Renal pelvis (tissue), 4 donors: Measurements from ENCODE around the gene UST. TPM values are rescaled to one million over a fixed set of nuclear protein-coding genes. Genes with fewer than 3 reads are reported as not detected.
A peak's percentile ranks its signal among the peaks of the same experiment; 100 is the strongest.
"Not testable (repeated sequence)": the region's sequence is repeated elsewhere in the genome, so short reads cannot be mapped to it uniquely, and the experiment has no call there.

Experiments used
- DNase-seq: peaks from one replicate; pipeline ENCODE4 v3.0.0-alpha.2; 2013
- polyA plus RNA-seq, 3 donors: library from polyadenylated mRNA; unstranded; fragments of 120-200 nt; gene quantifications; one replicate each; pipeline ENCODE4 v1.2.1, GENCODE V29; 2013; ENCODE audit not compliant: insufficient read length in 3 of 3

The UST gene
- polyA plus RNA-seq, 3 donors = 8.2 to 11.3 (median 10.9) TPM

DNA sequence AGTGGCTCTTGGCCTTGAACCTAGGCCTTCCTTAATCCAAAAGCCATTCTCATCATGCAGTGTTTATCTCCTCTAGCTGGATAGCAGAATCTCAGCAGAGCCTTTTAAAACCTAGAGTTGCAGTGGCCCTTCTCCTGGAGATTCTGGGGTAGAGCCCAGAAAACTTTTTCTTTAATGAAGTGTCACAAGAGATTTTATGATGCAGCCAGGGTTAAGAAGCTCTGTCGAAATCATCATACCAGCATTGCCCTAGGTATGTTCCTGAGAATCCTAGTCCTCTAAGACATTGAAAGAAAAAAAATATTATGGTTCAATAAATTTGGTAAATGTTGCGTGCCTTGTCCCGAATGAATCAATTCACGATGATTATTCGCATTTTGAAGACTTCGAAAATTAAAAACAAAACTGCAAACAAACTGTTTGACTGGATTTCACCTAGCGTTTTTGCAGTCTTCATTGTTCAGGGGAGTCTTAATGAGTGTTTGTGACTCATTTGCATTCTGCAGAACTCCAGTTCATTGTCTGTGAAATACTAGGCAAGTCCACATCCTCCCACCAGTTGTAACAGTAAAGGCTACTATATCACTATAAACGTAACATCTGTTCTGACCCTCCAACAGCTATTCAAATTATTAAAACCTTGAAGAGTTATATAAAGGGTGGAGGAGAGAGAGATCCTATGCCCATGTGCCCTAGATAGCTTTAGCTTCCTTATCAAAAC, 198.6 kb downstream of the UST start:
- DNase-seq = no peak

DNA sequence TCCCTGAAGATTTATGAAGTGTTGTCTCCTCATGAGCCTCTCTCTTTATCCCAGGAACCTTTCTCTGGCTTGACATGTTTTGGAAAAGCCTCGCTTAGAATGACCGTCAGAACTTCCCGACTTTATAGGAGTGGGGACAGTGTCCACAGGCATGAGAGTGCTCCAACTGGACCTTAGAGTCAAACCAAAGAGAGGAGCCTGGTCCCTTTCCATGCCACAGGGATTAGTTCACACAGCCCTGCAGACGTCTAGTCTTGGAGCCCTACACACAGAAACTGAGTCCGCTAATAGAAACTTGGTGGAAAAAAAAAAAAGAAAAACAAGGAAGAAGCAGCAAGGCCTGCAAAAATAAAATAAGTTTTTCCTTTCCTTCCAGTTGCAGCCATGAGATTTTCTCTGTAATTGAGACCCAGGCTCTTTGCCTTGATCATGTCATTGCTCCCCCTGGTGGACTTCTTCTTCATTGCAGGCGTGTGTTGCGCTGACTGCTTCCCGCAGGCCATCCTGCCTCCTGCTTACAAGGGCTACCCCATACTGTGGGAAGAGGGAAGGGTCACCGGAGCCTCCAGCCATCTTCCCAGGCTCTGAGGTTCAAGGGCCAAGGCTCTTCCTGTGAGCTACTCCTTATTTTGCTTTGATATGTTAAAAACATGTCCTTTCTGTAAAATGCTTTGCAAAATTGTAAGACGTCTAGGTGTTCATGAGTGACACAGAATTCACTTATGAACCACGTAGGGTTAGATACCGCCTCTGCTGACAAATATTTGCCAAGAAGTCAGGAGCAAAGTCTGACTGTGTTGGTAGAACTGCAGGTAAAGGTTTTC, 201.0 kb downstream of the UST start:
- peak; percentile 87 for DNase-seq

DNA sequence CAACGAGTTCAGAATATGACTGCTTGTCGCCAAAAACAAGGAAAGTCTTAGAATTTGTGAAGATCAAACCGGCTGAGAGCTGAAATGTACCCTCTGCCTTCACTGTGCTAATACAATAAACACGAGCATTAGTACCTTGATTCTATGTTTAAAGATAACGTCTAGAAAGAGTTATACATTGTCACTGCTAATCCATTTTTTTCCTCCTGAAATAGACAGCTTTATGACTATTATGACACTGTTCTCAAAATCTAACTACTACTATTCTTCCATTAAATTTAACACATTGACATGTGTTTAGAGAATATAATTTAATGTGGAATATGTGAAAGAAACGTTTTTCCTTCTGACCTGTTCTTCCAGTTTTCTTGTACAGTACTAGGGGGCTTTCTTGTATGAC, 204.8 kb downstream of the UST start:
- no peak for DNase-seq

DNA sequence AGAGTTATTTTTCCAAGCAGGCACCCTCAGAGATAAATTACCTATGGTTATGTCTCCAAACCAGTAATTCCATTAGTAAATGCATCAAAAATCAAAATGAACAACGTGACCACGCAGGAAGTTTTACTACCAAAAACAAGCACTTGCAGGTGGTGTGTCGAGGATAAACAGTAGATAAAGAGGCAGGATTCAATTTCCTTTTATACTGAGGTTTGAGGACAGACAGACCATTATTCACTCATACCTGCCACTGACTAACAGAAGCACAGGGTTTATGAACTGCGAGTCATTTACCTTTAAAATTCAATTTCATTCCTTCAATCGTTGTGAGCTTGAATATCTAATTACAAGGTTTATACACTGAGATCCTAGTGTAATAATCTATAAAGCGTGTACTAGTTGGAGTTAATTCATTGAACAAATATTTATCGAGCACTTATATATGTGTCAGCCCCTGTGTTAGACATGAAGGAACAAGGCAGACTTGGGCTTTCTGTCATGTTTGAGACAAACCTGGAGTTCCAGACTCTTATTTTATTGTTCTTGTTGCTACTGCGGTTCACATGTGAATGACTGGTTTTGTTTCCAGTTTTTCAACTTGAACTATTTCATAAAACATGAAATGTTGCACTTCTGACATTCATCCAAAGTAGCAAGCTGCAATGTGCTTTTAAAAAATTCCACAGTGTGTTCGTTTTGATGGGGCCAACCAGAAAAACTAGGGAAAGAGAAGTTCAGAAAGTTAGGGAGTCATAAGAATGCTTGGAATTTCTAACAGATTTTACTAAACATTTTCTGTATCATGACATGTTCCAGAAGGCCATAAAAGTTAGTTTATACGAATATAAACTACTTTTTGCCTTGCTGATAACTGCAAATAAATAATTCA, 205.6 kb downstream of the UST start:
- DNase-seq = peak; percentile 81

DNA sequence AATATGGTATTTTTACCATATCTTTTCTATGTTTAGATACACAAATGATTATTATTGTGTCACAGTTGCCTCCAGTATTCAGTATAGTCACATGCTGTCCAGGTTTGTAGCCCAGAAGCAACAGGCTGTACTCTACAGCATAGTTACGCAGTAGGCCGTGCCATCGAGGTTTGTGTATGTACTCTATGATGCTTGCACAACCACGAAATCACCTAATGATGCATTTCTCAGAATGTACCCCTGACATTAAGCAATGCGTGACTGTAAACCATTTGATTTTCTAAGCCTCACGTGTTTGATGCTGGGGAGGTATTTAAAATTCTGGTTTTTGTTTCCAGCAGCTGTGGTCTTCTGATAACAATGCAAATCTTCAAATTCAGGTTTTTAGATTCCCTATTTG, 207.6 kb downstream of the UST start:
- DNase-seq = no peak

DNA sequence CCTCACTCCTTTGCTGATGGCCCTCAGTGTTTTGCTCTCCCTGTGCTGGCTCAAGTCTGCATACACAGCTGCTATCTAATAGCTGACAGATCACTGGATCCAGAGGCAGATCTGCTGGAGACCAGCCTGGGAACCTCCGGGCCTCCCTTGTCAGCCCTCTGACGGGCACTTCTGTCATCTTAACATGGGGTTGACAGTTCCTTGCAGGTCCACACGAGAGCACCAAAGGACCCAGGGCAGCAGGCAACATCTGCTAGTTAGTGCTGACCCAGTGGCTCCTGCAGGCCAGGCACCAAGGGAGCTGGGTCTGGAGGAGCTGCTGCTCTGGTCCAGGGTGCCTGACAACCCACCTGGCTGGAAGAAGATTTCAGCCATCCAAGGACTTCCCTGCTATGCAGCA, 208.1 kb downstream of the UST start:
- DNase-seq = no peak

DNA sequence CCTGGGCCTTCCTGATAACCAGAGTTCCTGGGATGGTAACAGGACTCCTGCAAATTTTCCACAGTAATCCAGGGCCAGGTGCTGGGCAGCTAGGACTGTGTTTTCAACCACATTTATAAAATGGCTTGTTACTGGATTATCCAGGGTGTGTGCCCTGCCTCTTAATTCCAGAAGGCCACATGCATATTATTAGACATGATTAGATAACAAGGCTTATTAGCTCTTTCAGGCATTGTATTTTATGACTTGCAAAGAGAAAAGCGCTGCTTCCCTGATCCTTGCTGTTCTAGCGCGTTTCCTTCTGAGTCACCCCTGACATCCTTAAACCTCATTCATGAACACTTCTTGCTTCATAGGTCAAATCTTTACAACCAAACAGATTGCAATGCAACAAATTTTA, 208.6 kb downstream of the UST start:
- no peak for DNase-seq

DNA sequence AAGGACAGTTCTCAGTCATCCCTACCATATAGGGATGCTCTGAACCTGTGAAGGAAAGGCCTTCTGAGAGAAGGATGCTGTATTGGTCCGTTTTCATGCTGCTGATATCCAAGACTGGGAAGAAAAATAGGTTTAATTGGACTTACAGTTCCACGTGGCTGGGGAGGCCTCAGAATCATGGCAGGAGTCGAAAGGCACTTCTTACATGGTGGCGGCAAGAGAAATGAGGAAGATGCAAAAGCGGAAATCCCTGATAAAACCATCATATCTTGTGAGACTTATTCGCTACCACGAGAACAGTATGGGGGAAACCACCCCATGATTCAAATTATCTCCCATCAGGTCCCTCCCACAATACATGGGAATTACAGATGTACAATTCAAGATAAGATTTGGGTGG, 209.3 kb downstream of the UST start:
- not testable (repeated sequence) for DNase-seq

DNA sequence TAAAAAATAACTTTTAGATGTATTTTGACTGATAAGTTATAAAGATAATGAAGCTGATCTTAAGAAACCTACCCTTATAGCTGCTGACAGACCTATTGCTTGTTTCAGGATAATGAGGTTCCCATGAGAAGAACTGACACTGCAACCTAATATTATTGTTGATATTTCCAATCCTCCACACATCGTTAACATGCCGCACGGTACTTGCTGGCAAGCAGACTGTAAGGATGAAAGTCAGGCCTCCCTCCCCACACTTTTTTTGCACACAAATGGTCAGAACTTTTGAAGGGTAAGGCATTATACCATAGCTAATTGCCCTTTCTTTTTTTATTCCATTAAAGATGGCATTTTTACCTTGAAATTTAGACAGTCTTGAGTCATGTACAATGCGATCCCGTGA, 210.9 kb downstream of the UST start:
- no peak for DNase-seq

DNA sequence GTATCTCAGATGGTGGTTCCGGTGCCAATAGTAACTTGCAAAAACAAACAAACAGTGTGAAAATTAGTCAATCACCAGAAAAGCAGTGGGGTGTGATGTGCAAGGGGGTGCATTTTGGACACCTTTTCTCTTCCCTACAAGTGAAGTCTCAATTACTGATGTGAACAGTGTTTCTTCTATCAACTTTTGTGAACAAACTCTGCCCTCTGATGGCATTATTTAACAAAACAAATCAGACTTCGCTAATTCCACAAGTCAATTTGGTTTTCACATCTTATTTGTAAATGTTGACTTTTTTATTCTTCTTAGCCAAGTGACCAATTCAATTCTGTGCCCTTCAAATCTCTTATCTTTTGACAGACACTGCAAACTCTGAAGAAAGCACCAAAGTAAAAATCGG, 212.2 kb downstream of the UST start:
- no peak for DNase-seq

DNA sequence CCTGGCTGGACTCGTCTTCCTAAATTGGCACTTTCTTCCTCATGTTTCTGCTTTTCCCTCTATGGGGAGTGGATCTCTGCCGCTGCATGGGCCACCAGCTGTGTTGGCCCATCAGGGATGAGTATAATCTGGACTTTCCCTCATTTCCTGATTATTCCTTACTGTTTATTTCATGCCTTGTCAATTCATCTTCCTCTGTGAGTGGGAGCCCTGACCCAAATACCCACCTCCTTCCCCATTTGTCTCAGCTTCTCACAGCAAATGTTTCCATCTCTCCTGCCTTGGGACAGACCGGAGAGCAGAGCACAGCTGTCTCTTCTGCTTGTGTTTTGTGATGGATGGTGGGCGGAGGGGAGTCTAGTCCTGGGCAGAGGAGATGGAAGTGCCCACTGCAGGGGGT, 212.7 kb downstream of the UST start:
- DNase-seq = no peak

DNA sequence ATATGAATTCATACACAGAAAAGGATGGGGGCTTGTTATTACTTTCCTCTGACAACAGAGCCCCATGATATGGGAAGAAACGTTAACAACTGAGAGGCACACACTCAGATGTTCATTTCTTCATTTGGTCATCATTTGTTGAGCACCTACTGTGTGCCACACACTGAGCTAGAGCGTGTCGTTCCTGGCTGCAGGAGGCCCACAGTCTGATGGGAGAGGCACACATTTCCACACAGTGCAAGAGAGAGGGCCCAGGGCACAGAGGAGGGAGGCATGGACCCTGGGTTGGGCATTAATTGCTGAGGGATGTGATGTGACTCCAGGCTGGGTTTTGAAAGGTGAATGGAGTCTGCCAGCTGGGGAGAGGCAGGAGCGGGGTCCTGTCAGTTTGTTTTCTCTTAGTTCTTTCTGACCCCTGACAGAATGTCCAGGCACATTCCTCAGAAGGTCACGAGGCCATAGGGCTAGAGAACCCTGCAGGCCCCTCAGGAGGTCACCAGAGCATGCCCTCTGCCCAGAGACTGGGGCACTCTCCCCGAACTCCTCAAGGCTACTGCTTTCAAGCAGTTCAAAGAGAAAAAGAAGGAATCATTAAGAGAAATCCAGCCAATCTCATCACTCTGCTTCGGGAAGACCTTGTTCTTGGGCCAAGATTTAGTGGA, 216.2 kb downstream of the UST start:
- no peak for DNase-seq

DNA sequence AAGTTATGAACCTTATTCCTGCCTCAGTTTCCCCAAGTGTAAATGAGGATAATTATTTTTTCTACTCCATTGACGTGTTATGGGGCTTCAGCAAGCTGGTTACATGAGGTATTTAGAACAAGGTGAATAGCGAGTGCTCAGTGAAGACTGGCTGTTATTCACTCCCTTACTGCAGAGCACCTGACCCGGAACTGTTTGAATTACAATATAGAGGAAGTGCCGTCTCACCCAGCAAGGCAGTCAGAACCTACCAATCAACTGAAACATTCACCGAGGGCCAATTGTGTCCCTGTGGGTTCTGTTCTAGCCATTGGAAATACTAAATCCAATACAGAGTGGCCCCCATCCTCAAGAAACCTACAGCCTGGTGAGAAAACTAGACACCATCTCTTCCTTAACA, 216.9 kb downstream of the UST start:
- DNase-seq = no peak

DNA sequence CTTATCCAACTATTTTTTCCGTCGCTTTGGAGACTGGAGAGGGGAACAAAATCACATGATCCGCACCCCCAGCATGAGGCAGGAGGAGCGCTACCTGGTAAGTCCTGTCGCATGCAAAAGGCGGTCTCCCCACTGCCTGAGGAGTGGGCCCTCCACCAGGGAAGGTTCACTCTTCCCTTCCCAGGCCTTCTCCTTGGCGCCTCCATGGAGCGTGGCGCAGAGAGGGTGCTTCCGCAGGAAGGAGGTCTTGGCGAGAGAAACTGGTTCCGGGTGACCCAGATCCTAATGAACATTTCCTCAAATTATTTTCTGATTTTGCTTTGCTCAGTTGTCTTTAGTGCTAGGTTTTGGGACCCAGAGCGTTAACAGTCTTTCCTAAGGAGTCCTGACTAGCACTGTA, 217.6 kb downstream of the UST start:
- no peak for DNase-seq

DNA sequence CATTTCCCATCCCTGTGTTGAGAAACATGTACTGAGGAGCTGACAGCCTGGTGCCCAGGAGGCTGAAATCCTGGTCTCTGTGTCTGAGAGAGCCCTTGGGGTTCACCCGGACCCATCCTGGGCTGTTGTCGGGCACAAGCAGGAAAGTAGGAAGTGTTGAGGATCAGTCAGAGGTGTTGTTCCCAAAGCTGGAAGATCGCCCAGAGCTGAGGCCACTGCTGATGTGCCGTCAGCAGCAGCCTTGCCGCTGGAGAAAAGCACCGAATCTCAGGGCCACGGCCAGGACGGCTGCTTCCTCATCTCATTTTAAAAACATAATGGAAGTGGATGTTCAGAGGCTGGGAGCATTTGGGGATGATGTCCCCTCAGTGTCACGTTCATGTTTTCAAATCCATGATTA, 218.5 kb downstream of the UST start:
- no peak for DNase-seq

DNA sequence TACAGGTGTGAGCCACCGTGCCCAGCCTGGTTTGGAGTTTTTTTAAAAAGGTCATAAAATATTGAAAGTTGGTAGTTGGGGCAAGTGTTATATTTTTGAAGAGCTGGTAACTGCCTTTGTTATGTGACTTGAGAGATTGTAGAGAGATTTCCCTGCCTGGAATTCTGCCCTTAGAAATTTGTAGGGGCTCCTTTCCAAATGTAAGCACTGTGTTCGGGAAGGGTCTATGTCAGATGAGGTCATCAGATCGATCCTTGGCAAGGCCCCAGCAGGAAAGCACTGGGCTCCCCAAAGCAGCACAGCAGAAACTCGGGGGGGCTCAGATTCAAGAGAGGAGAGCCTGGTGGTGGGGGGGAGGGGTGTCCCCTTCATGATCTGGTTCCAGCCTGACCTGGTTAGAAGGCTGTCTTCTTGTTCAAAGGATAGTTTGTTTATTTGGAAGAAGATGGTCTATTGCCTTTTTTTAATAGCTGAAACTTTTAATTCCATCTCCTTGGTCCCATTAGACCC, 220.2 kb downstream of the UST start:
- DNase-seq = no peak

DNA sequence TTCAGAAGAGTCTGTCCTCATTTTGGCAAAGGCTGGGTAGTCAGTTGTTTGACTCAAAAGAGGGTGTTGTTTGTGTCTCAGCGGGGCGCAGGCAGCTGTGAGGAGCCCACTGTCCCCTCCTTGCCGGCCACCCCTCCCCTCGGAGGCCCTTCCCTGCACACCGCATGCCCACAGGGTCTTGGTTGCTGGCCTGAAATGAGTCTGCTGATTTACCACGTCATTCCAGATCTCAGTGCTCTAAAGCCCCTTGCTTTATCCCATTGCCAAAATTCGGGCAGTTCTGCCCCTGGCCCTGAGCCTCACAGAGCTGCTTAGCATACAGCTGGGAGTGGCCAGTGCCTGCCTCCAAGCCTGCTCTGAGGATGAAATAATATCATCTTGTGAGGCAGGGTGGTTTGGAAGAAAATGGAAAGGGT, 220.7 kb downstream of the UST start:
- no peak for DNase-seq

DNA sequence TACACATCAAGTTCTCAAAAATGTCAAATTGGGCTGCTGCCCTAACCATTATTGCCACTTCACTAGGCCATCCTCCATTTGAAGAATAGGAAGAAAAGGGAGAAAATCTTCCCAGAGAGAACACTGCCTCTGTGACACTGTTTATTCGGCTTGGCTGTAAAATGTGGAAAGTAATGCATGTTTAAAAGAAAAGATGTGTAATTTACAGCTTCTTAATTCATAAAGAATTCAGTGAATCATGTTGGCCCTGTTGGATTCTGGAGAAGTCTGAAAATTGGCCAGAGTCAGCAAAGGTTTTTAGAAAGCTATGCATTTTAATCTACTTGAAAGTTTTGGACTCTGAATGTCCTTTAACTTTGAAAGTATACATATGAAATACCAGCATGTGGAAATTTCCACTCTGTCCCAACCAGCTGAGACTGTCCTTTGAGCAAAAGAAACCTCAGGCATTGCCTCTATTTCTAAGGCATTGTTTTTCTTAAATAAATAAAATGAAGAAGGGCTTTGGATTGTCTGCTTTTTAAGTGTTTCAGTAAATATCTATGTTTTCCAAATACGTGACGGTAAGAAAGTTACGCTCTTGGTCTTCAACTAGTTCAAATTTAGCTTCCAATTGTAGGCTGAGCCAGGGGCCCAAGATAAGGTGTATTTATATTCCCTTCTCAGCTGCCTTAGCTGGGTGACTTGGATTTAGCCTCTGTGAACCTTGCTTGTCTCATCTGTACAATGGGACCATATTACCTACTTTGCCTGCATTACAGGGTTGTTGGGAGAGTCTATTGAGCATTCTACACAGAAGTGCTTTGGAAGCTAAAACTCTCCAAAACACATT, 222.2 kb downstream of the UST start:
- DNase-seq = no peak

DNA sequence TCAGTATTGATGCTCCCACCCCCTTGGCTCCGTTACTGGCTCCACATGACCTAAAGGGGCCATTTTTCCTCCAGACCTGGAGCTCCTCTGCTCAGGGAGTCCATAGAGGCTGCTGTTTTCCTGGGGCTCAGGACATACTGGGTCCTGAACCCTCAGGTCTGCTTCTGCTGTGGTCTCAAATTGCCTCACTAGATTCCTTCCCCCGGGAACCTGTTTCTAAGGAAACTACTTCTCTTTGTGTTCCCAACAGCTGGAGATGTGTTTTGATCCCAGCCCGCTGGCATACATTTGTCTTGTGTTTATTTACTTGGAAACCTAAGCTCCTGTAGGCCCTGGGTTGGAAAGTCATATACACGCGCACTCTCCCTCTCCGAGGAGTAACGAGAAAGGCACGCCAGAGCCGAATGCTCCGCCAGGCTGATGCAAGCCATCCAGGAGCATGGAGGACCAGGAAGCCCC, 222.8 kb downstream of the UST start:
- peak; percentile 63 for DNase-seq

DNA sequence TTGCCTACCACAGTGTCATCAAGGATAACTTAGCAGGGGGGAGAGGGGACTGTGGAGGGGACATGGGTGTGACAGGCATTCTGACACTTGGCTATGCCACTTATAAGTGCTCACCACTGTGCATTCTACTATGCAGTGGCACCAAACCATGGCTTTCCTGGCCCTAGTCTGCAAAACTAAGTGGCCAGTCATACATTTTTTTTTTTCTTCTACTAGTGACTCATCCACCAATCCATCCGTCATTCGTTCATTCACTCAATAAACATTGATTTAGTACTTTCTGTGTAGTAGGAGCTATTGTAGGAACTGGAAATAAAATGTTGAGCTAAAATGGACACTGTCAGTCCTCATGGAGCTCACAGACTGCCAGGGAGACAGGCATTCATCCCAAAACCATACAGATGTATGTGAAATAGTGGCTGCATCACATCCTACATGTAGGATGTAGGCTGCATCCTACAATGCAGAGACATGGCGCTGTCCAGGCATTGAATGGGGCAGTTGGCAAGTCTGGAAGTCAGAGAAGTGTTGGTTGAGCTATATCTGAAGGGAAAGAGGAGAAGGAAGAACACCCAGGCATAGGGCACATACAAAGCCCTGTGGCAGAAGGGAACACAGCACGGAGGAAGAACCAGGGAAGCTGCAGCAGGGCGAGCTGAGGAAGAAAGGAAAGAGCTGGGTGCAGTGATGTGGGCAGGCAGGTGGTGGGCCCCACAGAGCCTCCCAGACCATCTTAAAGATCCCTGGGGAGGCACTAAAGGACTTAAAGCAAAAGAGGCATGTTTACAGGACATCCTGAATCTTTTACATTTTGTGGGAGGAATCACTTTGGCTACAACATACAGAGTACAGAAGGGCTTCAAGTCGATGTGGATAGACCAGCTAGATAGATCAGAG, 224.4 kb downstream of the UST start:
- DNase-seq = no peak
